ENCODE data around the gene CEP19.

Gene CEP19

DNA sequence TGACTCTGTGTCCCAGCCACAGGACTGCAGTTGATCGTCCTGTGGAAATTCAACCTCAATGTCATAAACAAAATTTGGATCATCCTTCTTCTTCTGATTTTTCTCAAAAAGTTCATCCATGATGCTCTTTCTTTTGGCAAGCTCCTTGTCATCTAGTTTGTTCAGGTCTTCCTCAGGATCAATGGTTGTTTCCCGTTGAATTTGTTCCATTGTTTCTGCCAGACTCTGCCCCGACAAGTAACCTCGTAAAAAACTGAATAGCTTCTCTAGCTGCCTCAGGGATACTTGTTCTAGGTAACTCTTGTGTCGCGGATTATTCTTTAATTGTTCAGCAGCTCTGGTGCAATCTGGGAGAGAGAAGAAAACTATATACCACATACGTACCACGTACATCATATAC is 4.5 kb downstream of the CEP19 start:
- DNase-seq, result no peak

DNA sequence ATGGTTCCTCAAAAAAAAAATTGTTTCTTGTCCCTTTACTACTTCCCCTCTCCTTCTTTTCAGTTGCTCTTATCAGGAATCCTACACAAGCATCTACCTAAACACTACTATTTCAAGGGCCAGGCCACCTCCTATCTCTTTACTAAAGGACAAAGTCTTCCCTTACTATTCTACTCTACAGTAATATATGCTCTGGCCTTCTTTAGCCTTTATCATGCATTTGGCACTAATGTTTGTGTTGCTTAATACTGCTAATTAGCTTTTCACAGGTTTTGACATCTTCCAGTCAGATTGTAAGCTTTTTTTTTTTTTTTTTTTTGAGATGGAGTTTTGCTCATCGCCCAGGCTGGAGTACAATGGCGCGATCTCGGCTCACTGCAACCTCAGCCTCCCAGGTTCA is 5.3 kb downstream of the CEP19 start:
- no peak for DNase-seq

DNA sequence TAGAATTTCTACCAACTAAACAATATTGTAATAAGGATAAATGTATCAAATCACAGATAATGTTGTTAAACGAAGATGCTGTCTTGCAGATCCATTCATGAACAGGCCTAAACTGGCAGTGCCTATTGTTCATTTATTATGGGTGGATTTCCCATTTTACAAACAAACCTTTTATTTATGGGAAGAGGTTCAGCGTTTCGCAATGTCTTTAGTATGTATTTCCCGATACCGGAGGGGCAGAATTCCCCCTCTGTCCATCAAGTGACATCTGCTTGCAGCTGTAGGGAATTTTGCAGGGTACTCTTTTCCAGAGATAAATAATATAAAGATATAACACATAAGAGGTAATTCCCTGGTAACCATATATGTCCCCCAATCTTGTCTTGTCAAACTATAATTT is 5.7 kb downstream of the CEP19 start:
- no peak for DNase-seq

DNA sequence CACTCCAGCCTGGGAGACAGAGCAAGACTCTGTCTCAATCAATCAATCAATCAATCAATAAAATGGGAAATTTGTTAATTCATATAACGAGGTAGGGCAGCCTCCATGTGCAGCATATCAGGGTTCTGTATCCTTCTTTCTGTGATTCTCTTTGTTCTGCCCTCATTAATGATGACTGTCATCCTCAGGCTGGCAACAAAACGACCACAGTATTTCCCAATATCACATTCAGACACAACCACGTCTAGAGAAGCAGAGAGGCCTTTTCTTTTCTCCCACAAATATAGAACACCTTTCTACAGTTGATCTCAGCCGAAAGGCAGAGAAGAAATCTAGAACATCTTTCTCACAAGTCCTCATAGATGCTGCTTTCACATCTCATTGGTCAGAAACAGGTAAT is 11.2 kb downstream of the CEP19 start:
- DNase-seq, result no peak

DNA sequence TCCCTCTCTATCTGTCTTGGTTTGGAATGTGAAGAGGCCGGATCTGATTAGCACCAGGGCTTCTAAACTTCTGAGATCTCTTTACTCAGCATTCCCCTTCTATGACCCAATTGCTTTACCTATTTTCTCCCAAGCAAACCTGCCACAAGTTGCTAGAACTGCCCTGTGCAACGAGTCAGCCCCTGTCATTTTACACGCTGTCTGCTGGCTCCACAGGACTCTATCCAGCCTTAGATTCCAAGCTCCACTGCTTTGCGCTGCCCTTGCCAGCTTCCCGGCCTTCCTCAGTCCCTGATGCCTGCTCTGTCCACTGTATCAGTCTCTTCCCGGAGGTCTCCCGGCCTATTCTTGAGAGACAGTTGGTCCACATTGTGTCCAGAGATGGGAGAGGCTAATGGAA is 12.3 kb downstream of the CEP19 start:
- DNase-seq, result no peak

DNA sequence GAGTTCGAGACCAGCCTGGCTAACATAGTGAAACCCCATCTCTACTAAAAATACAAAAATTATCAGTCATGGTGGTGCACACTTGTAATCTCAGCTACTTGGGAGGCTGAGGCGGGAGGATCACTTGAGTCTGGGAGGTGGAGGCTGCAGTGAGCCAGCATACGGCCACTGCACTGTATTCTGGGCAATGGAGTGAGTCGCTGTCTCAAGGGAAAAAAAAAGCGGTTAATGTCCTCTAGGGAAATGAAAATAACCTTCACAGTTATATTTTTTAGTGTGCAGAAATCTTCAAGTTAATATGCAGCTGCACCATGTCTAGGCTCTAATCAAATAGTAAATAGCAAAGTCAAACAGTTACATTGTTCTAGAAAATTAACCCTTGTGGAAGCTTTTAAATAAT is 14.8 kb downstream of the CEP19 start:
- DNase-seq, result no peak

DNA sequence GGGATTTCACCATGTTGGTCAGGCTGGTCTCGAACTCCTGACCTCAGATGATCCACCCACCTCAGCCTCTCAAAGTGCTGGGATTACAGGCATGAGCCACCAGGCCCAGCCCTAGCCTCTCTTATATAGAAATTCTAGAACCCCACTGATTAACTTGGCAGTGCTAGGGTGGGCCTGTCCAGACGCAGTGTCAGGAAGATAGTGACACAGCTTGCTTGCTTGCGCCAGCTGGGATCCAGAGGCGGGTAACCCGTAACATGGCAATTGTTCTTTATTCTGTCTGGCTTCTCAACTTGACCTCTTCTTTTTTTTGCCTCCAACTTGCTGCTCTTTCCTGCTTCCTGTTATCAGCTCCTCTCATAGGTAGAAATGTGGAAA is 16.2 kb downstream of the CEP19 start:
- DNase-seq, result no peak

DNA sequence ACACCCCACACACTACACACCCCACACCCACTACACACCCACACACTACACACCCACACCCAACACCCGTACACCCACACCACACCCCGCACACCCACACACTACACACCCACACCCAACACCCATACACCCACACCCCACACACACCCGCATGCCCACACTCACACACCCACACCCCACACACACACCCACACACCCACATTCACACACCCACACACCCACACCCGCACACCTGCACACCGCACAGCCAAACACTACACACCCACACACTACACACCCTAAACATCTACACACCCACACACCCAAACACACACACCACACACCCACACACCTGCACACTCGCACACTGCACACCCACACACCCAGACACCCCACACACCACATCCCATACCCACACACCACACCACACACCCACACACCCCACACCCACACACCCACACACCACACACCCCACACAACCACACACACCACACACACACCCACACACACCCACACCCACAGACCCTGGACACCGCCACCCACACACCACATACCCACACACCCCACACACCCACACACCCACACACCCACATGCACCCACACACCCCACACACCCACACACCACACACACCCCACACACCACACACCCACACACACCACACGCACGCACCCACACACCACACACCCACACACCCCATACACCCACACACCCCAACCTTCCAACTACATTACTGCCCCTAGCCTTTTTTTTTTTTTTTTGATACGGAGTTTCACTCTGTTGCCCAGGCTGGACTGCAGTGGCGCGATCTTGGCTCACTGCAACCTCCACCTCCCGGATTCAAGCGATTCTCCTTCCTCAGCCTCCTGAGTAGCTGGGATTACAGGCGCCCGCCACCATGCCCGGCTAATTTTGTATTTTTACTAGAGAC is 16.9 kb downstream of the CEP19 start:
- no peak for DNase-seq

DNA sequence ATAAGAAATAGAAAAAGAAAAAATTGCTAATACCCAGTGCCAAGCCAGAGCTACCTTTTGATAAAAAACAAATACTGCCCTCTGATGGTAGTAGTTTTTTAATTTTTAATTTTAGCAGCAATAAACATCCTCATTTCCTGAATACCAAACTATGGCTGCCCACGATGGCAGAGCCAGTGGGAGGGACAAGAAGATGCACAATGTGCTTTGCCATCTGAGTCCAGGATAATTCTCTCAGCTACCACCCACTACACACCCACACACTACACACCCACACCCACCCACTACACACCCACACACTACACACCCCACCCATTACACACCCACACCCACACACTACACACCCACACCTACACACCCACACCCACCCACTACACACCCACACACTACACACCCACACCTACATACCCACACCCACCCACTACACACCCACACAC is 17.8 kb downstream of the CEP19 start:
- no peak for DNase-seq

DNA sequence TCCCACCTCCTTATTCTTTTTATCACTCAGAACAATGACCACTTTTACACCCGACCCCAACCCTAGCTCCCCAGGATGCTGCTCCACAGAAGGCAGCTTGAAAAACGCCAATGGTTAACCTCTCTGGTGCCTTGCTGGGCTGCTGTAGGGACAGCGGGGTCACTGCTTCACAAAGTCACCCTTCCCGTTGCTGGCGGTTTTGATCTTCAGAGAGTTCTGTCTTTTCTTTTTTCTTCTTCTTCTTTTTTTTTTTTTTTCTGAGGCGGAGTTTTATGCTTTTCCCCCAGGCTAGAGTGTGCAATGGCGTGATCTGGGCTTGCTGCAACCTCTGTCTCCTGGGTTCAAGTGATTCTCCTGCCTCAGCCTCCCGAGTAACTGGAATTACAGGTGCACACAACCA is 20.7 kb downstream of the CEP19 start:
- DNase-seq, result no peak

DNA sequence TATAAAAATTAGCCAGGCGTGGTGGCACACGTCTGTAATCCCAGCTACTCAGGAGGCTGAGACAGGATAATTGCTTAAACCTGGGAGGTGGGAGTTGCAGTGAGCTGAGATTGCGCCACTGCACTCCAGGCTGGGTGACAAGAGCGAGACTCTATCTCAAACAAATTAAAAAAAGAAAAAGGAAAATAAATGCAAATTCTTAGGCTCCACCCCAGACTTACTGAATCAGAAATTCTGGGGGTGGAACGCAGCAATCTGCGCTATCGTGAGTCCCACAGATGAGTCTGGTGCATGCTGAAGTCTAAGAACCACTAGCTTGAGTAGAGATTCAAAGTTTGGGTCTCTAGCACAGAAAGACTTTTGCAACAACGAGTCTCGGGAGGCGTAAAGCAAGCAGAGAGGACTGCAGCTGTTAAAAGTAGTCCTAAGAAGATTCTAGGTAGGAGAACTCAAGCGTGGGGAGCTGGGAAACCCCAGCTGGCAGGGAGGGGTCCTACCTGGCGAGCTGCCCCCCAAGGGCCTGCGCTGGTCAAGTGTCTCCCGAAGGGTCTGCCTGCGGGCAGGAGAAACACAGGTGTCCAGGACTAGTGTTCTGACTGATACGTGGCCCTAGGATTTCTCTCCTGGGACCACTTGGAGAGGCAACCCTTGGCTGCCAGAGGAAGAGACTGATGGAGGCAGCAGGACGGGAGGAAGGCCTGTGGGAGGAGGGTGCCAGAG is 21.9 kb downstream of the CEP19 start:
- DNase-seq, result no peak

DNA sequence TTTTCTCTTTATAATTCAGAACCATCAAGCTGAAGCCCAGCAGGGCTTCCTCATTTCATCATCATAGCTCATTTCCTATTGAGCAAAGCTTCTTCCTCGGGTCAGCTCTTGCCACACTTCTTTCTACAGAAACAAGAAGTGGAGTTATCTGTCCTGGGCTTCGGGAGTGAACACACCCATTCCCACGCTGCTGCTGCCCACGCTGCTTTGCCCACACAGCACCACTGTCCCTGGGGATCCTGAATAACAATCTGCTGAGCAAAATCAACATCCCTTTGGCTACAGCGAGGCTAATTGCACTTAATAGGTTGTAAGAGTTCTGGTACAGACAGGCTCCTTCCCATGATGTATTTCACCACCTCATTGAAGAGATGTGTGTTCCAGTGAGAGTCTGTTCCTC is 23.7 kb downstream of the CEP19 start:
- no peak for DNase-seq

DNA sequence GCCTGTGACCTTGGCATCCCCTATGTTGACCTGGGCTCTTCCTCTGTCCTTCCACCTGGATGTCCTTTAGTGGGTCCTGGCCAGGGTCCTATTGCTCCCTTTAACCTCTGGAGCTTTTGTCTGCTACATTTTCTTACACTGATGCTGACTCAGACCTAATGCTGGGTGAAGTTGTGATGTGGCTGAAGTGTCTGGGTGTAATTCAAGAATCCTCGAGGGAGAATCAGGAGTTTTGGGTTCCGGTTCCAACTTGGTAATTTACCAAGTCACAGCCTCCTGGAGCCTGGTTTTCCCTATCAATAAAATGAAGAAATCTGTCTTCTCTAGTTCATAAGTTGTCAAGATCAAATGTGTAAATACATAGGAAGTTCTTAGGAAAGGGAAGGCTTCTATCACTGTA is 25.6 kb downstream of the CEP19 start:
- DNase-seq, result no peak

DNA sequence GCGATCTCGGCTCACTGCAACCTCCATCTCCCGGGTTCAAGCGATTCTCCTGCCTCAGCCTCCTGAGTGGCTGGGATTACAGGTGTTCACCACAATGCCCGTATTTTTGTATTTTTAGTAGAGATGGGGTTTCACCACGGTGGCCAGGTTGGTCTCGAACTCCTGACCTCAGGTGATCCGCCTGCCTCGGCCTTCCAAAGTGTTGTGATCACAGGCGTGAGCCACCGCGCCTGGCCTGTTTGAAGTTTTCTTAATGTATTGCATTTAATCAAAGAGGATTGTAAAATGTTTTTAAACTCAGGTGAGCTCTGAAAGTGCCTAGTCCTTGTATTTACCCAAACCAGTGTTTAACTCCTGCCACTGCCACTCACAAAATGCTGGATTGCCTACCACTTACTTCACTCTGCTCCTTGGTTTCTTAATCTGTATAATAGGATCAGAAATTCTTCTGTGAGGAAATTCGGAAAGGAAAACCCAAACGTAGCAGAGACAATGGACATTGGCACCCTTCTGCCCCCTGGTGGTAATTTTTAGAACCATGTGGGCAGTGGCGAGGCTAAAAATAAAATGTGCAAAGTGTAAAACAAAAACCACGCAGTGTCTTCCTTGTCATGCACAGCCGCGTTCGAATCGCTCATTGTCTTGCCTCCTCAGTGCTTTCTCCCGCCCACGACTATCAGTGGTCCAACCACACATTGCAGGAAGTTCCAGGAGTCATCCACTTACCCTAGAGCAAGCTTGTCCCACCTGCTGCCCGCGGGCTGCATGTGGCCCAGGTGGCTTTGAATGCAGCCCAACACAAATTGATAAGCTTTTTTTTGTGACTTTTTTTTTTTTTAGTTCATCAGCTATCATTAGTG is 27.3 kb downstream of the CEP19 start:
- peak; percentile 13 for DNase-seq

DNA sequence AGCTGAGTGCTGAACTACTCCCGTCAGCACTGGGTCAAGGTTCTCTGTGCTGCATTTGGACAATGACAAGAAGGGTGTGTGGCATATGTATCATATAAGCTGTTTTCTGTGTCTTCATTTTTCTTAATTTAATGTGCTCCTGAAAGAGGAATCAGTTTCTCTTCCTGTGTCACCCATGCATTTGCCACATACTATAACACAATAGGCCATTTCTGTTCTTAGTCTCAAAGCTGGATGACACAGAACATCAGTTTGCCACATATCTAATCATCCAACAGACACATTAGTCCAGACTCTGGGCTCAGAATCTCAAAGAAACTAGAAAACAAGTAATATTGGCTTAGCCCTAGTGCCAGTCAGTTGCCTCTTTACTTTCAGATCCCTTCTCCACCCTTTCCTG is 34.1 kb downstream of the CEP19 start:
- DNase-seq, result no peak

DNA sequence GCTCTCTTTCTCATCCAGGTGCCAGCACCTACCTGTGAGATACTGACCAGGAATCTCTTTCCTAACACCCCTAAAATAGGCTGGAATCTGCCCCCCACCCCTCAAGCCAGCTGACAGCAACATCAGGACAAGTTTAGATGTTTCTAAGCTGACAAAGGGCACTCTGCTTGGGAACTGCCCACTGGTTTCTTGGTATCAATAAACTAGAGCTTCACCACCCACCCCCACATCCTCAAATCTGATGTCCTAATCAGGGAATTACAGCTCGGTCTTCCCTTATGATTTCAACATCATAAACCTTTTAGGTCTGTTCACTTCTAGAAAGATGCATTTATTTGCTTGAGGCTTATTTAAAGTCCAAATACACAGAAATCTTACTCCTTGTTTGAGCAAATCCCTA is 34.7 kb downstream of the CEP19 start:
- DNase-seq, result no peak

DNA sequence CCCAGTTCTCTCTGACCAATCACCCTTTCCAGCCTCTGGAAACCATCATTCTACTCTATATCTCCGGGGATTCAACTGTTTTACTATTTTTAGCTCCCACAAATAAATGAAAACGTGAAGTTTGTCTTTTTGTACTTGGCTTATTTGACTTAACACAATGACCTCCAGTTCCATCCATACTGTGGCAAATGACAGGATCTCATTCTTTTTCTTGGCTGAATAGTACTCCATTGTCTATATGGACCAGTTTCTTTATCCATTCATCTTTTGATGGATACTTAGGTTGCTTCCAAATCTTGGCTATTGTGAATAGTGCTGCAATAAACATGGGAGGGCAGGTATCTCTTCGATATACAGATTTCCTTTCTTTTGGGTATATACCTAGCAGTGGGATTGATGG is 38.4 kb downstream of the CEP19 start:
- DNase-seq, result no peak

DNA sequence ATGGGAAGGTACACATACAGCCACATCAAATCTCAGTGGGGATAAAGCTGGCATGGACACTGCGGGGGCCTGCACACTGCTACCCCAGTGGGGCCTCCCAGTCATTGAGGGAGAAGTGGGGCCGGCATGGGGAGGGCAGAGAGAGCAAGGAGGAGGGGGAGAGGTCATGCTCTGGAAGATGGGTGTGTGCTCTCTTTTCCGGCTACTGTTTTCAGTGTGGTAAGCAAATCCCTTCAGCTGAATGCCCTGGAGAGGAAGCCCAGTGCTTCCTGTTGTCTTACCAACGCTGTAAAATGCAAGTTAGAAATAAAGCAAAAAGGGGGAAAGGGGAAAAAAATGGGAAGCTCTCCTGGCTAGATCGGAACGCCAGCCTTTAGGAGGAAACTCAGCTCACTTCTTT is 41.7 kb downstream of the CEP19 start:
- no peak for DNase-seq

DNA sequence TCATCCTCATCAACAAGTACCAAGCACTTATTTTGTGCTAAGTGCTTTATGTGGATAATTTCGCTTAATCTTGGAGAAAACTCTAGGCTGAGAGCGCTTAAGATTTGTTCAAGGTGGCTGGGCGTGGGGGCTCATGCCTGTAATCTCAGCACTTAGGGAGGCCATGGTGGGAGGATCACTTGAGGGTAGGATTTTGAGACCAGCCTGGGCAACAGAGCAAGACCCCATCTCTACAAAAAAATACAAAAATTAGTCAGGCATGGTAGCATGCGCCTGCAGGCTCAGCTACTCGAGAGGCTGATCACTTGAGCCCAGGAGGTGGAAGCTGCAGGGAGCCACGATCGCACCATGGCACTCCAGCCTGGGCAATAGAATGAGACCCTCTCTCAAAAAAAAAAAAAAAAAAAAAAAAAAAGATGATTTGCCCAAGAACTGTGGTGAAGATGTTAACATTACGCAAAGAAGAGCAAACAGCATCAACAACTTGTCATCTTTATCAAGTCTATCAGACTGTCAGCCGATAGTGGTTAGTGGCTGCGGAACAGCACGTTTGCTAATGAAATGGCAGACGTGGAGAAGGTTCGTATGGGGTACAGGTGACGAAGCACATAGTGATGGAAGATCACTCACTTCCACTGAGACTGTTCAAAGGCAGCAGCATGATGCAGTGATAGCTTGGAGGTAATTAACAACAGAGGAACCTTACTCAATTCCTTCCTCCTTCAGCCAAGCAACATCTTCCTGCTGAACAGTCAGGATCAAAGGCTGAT is 44.8 kb downstream of the CEP19 start:
- no peak for DNase-seq

DNA sequence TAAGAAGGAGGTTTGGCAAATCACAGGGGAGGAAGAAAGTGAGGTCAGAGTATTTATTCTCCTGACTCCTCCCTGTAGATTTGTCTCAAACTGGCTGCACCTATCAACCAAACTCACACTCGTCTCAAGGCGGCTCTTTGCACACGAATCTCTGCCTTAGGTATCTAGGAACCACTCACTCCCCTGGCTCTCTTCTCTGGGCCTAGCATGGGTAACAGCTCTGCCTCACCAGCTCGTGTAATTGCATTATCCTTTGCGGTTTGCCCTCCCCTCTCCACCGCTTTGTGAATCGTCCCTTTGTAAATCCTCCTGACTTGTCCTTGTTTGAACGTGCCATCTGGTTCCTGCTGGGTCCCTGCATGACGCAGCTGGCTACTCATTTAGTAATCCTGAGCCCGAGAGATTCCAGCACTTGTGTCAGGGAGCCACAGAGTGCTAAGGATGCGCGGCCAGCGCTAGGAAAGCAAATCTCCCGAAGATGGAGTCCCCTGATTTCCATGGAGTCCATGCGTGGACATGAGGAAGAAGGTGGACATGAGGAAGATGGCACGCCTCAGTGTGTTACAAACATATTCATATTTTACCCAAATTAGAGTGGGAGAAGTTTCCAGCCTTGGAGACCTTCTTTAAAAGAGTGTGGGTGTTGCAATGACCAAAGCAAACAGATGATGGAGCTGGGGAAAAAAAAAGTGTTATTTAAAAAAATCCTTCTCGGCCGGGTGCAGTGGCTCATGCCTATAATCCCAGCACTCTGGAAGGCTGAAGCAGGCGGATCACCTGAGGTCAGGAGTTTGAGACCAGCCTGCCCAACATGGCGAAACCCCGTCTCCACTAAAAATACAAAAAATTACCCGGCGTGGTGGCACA is 45.8 kb downstream of the CEP19 start:
- DNase-seq, result peak; percentile 85

DNA sequence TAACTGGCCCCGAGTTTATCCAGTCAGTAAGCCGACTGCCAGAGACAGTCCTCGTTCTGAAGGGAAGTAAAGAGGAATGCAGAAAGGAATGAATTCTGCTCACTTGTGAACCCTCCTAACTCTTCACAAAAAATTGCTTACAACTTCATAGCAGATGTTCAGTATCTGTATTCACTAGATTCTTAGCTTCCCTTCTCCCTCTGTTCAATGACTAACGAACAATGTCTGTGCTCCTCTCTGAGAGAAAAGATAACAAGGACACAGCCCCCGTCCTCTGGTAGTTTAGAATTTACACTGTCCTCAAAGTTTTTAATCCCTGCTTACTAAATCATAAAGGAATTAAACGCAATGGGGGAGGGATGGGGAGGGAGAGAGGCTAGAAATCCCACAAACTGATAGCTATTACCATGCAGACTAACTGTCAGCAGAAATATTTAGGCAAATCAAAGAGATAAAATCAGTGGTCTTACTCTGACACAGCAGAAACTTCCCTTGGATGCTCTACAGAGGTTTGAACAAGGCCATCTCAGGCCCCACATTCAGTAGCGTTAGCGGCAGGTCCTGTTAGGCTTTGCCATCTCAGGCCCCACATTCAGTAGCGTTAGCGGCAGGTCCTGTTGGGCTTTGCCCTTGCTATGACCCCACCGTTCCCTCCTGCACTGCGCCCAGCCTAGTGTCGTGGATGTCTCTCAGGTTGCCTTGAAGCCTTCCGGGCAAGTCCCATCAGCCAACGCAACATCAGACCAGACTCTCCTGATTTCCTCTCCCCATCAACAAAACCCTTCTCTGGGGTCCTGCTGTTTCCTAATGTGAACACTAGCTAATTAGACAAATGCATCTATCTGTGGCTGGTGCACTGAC is 49.1 kb downstream of the CEP19 start:
- no peak for DNase-seq

Measured in NCI-H510A (cell line).